Neural crest cell (in vitro differentiated cells): ENCODE results near the gene ZNF107. TPM values are rescaled to one million over a fixed set of nuclear protein-coding genes. Genes with fewer than 3 reads are reported as not detected.

Source experiments
- DNase-seq: peaks from one replicate; pipeline ENCODE4 v3.0.0; 2021; ENCODE audit warnings: low read depth, mixed read lengths, low spot score
- H3K27ac Mint-ChIP-seq: one replicate; pipeline ENCODE4 v1.8.0; 2021; ENCODE audit warnings: mild to moderate bottlenecking, mixed read lengths; ENCODE audit not compliant: unreplicated experiment
- H3K27me3 Mint-ChIP-seq: 2 replicates; pipeline ENCODE4 v1.8.0; 2021; ENCODE audit warnings: low read depth, mild to moderate bottlenecking, mixed read lengths
- H3K36me3 Mint-ChIP-seq: 2 replicates; pipeline ENCODE4 v1.8.0; 2021; ENCODE audit warnings: low read depth, mild to moderate bottlenecking, mixed read lengths
- H3K4me1 Mint-ChIP-seq: 2 replicates; pipeline ENCODE4 v1.8.0; 2021; ENCODE audit warnings: mixed read lengths
- H3K4me3 Mint-ChIP-seq: one replicate; pipeline ENCODE4 v1.8.0; 2021; ENCODE audit warnings: mild to moderate bottlenecking, mixed read lengths
- H3K9me3 Mint-ChIP-seq: 2 replicates; pipeline ENCODE4 v1.8.0; 2021; ENCODE audit warnings: mixed read lengths
- CTCF ChIP-seq: fragments of 200-600 bp; sonication (generic); conservative IDR thresholded peaks from 2 replicates; pipeline ENCODE4 v1.5.0; 2021; ENCODE audit warnings: antibody characterized with exemption, mild to moderate bottlenecking
- total RNA-seq: library from RNA; stranded (reverse); gene quantifications from 2 replicates; pipeline ENCODE4 v1.2.1, GENCODE V29; 2021

Gene ZNF107
- total RNA-seq, 1 donor from 2014 or later = 18.8 TPM

GRCh38 chr7:64639267-64640001, 26.5 kb upstream of the ZNF107 start:
- DNase-seq = no peak
- Mint-ChIP-seq H3K36me3 (peaks cover 9% of the 10 kb centered on the region), H3K9me3 (peaks cover 37% of the 10 kb centered on the region), H3K4me3 (no peak overlapping the region), H3K27me3 (no peaks in the 10 kb centered on the region), H3K27ac (no peak overlapping the region), H3K4me1 (no peaks in the 10 kb centered on the region)
- TF ChIP-seq CTCF = no peak

- DNase-seq = no peak
- H3K4me3 Mint-ChIP-seq = no peak overlapping the region
- H3K27ac Mint-ChIP-seq = no peak overlapping the region
- no peaks in the 10 kb centered on the region for H3K27me3 Mint-ChIP-seq
- peaks cover 9% of the 10 kb centered on the region for H3K36me3 Mint-ChIP-seq
- TF ChIP-seq CTCF = no peak
- H3K9me3 Mint-ChIP-seq = peaks cover 34% of the 10 kb centered on the region
- no peaks in the 10 kb centered on the region for H3K4me1 Mint-ChIP-seq
These were observed 25.4 kb upstream of the ZNF107 start for GRCh38 chr7:64640504-64640903.

DNA sequence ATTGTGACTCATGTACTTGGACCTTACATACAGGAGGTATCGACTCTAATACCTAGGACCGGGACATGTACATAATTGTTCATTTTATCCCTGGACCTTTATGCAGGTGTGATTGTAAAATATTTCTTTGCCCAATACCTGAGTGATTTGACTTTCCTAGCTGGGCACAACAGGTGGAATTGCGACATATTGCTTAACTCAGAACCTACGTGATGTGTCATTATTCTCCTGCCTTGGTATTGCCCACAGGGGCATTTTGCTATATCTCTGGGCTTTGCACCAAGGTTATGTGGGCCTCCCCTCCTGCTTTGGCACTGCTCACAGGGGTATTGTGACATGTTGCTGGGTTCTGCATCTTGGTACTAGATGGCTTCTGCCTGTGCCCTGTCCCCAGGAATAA, 23.9 kb upstream of the ZNF107 start:
- no peaks in the 10 kb centered on the region for H3K4me1 Mint-ChIP-seq

DNA sequence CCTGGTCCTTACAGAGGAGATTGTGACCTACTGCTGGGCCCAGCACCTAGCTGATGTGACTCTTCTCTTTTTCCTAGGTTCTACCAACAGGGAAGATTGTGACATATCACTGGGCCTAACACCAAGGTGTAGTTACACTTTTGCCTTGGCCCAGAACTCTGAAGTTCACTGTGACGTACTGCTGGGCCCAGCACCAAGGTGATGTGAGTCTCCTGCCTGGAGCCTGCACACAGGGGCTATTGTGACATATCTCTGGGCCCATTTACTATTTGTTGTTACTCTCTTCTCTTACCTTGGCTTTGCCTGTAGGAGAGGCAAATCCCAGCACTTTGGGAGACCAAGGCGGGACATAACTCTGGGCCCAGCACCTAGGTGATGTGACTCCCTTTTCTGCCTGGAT, 23.1 kb upstream of the ZNF107 start:
- Mint-ChIP-seq H3K4me1 (no peaks in the 10 kb centered on the region), H3K36me3 (peaks cover 9% of the 10 kb centered on the region), H3K27me3 (no peaks in the 10 kb centered on the region), H3K9me3 (peaks cover 19% of the 10 kb centered on the region), H3K27ac (no peak overlapping the region), H3K4me3 (no peak overlapping the region)
- no peak for TF ChIP-seq CTCF
- DNase-seq = no peak

More for the DNA sequence above, 23.9 kb upstream of the ZNF107 start:
- Mint-ChIP-seq H3K4me3 (no peak overlapping the region), H3K36me3 (peaks cover 9% of the 10 kb centered on the region), H3K27me3 (no peaks in the 10 kb centered on the region), H3K9me3 (peaks cover 22% of the 10 kb centered on the region), H3K27ac (no peak overlapping the region)
- no peak for DNase-seq
- TF ChIP-seq CTCF = no peak

DNA sequence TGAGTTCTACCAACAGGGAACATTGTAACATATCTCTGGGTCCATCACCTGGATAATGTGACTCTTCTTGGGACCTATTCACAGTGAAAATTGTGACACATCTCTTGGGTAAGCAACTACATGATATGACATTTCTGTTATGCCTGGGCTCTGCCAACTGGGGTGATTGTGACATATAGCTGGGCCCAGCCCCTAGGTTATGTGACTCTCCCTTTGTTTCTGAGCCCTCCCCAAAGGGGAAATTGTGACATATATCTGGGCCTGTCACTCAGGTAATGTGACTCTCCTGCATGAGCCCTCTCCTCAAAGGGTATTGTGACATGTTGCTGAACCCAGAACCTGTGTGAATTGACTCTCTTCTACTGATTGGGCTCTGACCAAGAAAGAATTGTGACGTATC, 22.4 kb upstream of the ZNF107 start:
- Mint-ChIP-seq H3K36me3 (peaks cover 9% of the 10 kb centered on the region), H3K4me3 (no peak overlapping the region), H3K27ac (no peak overlapping the region), H3K27me3 (no peaks in the 10 kb centered on the region), H3K4me1 (no peaks in the 10 kb centered on the region), H3K9me3 (peaks cover 13% of the 10 kb centered on the region)
- no peak for TF ChIP-seq CTCF
- no peak for DNase-seq
